PC-3 (cell line): ENCODE measurements around the gene HOXB9. TPM values are rescaled to one million over a fixed set of nuclear protein-coding genes. Genes with fewer than 3 reads are reported as not detected.

ENCODE experiments used
- ATAC-seq: fragments of 200-7000 bp; cut with Tn5 transposase; 2 replicates; pipeline ENCODE4 v1.9.1; 2020; ENCODE audit warnings: mild to moderate bottlenecking, moderate library complexity
- BruUV-seq: library from RNA; stranded (reverse); fragments of 400-500 nt; replicated peaks from 2 replicates; lab custom pipeline; 2021; lab: Mats Ljungman, UMichigan
- CTCF ChIA-PET: fragments of 300-600 bp; sonication (Branson Sonifier 250); formaldehyde crosslinking; loops from one replicate; lab custom pipeline; 2022; ENCODE audit warnings: antibody characterized with exemption; lab: Charles Lee
- POLR2A ChIA-PET: fragments of 300-600 bp; sonication (Branson Sonifier 250); formaldehyde crosslinking; loops from one replicate; lab custom pipeline; 2022; ENCODE audit warnings: antibody characterized with exemption; ENCODE audit not compliant: unreplicated experiment; lab: Charles Lee
- DNase-seq: peaks from one replicate; pipeline ENCODE4 v3.0.0-alpha.2; 2015
- H2AFZ ChIP-seq: fragments of 300-600 bp; sonication (generic); 2 replicates; pipeline ENCODE4 v1.6.0; 2016; ENCODE audit warnings: antibody characterized with exemption, low read length
- H3F3A ChIP-seq: fragments of 300-600 bp; sonication (generic); one replicate; pipeline ENCODE4 v1.6.0; 2017; ENCODE audit warnings: antibody characterized with exemption, low read length, control low read depth, mild to moderate bottlenecking; ENCODE audit not compliant: unreplicated experiment
- H3K27ac ChIP-seq: fragments of 300-600 bp; sonication (generic); 2 replicates; pipeline ENCODE4 v1.5.1; 2016; ENCODE audit warnings: mild to moderate bottlenecking, low read length
- H3K27me3 ChIP-seq: fragments of 300-600 bp; sonication (generic); 2 replicates; pipeline ENCODE4 v1.6.1; 2016; ENCODE audit warnings: low read length, mixed read lengths
- H3K36me3 ChIP-seq: fragments of 300-600 bp; sonication (generic); 2 replicates; pipeline ENCODE4 v1.6.1; 2016; ENCODE audit warnings: low read depth, mixed run types, low read length, mixed read lengths
- H3K4me1 ChIP-seq: fragments of 300-600 bp; sonication (generic); 2 replicates; pipeline ENCODE4 v1.5.1; 2016; ENCODE audit warnings: low read length; ENCODE audit not compliant: insufficient read depth
- H3K4me2 ChIP-seq: fragments of 300-600 bp; sonication (generic); 2 replicates; pipeline ENCODE4 v1.6.0; 2016; ENCODE audit warnings: low read length
- H3K4me3 ChIP-seq: fragments of 300-600 bp; sonication (generic); 2 replicates; pipeline ENCODE4 v1.5.1; 2016; ENCODE audit warnings: mild to moderate bottlenecking, low read length, mixed read lengths
- H3K79me2 ChIP-seq: fragments of 300-600 bp; sonication (generic); 2 replicates; pipeline ENCODE4 v1.6.1; 2017; ENCODE audit warnings: low read length, mixed read lengths
- H3K9ac ChIP-seq: fragments of 300-600 bp; sonication (generic); 2 replicates; pipeline ENCODE4 v1.6.0; 2016; ENCODE audit warnings: mild to moderate bottlenecking, low read length
- H3K9me2 ChIP-seq: fragments of 300-600 bp; sonication (generic); replicated peaks from 2 replicates; pipeline ENCODE4 v1.6.1; 2016; ENCODE audit warnings: mixed run types, low read length, mixed read lengths
- H3K9me3 ChIP-seq: fragments of 300-600 bp; sonication (generic); 2 replicates; pipeline ENCODE4 v1.6.1; 2016; ENCODE audit warnings: low read length, mixed read lengths
- H4K20me1 ChIP-seq: fragments of 300-600 bp; sonication (generic); 2 replicates; pipeline ENCODE4 v1.6.1; 2016; ENCODE audit warnings: low read length, mixed read lengths
- CTCF ChIP-seq: fragments of 300-600 bp; sonication (generic); conservative IDR thresholded peaks from 2 replicates; pipeline ENCODE4 v1.5.1; 2017; ENCODE audit warnings: antibody characterized with exemption, low read depth, mild to moderate bottlenecking, low read length
- EZH2 ChIP-seq: fragments of 300-600 bp; sonication (generic); IDR thresholded peaks from one replicate; pipeline ENCODE4 v1.6.1; 2017; ENCODE audit warnings: antibody characterized with exemption, mild to moderate bottlenecking, low read length; ENCODE audit not compliant: unreplicated experiment
- EZH2phosphoT487 ChIP-seq: fragments of 300-600 bp; sonication (generic); IDR thresholded peaks from 2 replicates; pipeline ENCODE4 v1.6.1; 2018; ENCODE audit warnings: mild to moderate bottlenecking, antibody characterized with exemption, low read length, borderline replicate concordance
- intact Hi-C: fragments of 100-400 bp; cut with micrococcal nuclease; formaldehyde crosslinking; loops from 2 replicates; pipeline ENCODE4 v1.9.0; 2023
- total RNA-seq: library from RNA; depleted of rRNA; stranded (reverse); fragments of >200 nt; gene quantifications from 2 replicates; pipeline ENCODE4 v1.2.3, GENCODE V29; 2014

The HOXB9 gene
- total RNA-seq, 1 experiment from 2014 or later: 7.0 TPM

GRCh38 chr17:48618256-48618896 lies 7.8 kb downstream of the HOXB9 start:
- H3K27ac ChIP-seq: no peak overlapping the region
- DNase-seq (peak; percentile 97), ATAC-seq (peak; percentile 66)
- no peaks in the 10 kb centered on the region for H3K9me2 ChIP-seq
- peaks cover 29% of the 10 kb centered on the region for H3K4me1 ChIP-seq
- H3K36me3 ChIP-seq: no peaks in the 10 kb centered on the region
- peaks cover 60% of the 10 kb centered on the region for H3K27me3 ChIP-seq
- H3K9ac ChIP-seq: peak overlapping the region; percentile 20; the same call in 1 of the 2 replicates
- H3K4me2 ChIP-seq: peak overlapping the region; percentile 99
- H3K9me3 ChIP-seq: no peaks in the 10 kb centered on the region
- intact Hi-C loops: loop anchor here (1.0 to 5.0 kb wide), 6 partner anchors 282 to 591 kb away; no protein-coding TSS in a partner anchor
- CTCF ChIA-PET: interaction anchor here (0.7 to 1.4 kb wide), 4 partner anchors 282 to 356 kb away, joined by 3 to 8 read pairs (median 6); no protein-coding TSS in a partner anchor
- H3F3A ChIP-seq: no peaks in the 10 kb centered on the region
- peak overlapping the region; percentile 80 for H3K4me3 ChIP-seq
- BruUV-seq: no TSS peak
- H4K20me1 ChIP-seq: no peaks in the 10 kb centered on the region
- H2AFZ ChIP-seq: peak overlapping the region; percentile 97
- POLR2A ChIA-PET: interaction anchor here (0.6 kb wide), 1 partner anchor 343 kb away, joined by 4 read pairs; no protein-coding TSS in a partner anchor
- TF ChIP-seq EZH2phosphoT487 (no peak; the same call in 1 of the 2 replicates), CTCF (peak; percentile 98), EZH2 (peak; percentile 33)
- H3K79me2 ChIP-seq: no peaks in the 10 kb centered on the region

GRCh38 chr17:48617471-48618255 lies 8.5 kb downstream of the HOXB9 start:
- no TSS peak for BruUV-seq
- H3K4me3 ChIP-seq: peak overlapping the region; percentile 80
- no peak for DNase-seq
- no peaks in the 10 kb centered on the region for H3K79me2 ChIP-seq
- no peak overlapping the region for H3K9ac ChIP-seq
- H3K4me1 ChIP-seq: peaks cover 29% of the 10 kb centered on the region
- TF ChIP-seq EZH2: peak; percentile 60
- TF ChIP-seq EZH2phosphoT487: peak; percentile 56; the same call in 1 of the 2 replicates
- no peak for TF ChIP-seq CTCF
- peak overlapping the region; percentile 99 for H3K4me2 ChIP-seq
- peak overlapping the region; percentile 10; the same call in 1 of the 2 replicates for H2AFZ ChIP-seq
- no peaks in the 10 kb centered on the region for H3K9me3 ChIP-seq
- no peak for ATAC-seq
- no peak overlapping the region for H3K27ac ChIP-seq
- CTCF ChIA-PET: interaction anchor here (1.0 to 1.4 kb wide), 3 partner anchors 282 to 353 kb away, joined by 5 to 8 read pairs (median 6); no protein-coding TSS in a partner anchor
- POLR2A ChIA-PET: interaction anchor here (0.6 kb wide), 2 partner anchors 296 to 342 kb away, joined by 4 read pairs; no protein-coding TSS in a partner anchor
- intact Hi-C loops: loop anchor here (1.0 to 5.0 kb wide), 6 partner anchors 281 to 590 kb away; no protein-coding TSS in a partner anchor
- no peaks in the 10 kb centered on the region for H4K20me1 ChIP-seq
- no peaks in the 10 kb centered on the region for H3K36me3 ChIP-seq
- no peaks in the 10 kb centered on the region for H3F3A ChIP-seq
- H3K27me3 ChIP-seq: peaks cover 61% of the 10 kb centered on the region
- no peaks in the 10 kb centered on the region for H3K9me2 ChIP-seq
